Measurements from ENCODE around the gene ITGAL. TPM values are rescaled to one million over a fixed set of nuclear protein-coding genes. Genes with fewer than 3 reads are reported as not detected.

The ITGAL gene
- total RNA-seq, 4 donors from 2014 or later, result 1.5 to 20.2 (median 6.3) TPM

DNA sequence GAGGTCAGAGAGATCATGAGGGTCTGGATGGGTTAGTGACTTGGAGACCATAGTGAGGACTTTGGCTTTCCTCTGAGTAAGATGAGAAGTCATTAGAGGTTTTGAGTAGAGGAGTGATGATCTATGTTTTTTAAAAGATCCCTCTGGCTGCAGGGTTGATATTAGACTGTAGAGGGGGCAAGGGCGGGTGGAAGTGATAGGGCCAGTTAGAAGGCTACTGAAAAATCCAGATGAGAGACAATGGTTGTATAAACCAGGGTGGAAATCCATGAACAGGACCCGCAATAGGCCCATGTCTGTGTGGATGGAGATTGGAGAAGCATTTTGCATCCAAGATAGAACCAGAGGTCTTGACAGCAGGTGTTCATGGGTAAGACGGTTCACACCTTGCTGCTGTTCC, 9.8 kb downstream of the ITGAL start:
- ATAC-seq (ENCODE audit: low FRiP score), result no peak
- TF ChIP-seq, protein P1, sequence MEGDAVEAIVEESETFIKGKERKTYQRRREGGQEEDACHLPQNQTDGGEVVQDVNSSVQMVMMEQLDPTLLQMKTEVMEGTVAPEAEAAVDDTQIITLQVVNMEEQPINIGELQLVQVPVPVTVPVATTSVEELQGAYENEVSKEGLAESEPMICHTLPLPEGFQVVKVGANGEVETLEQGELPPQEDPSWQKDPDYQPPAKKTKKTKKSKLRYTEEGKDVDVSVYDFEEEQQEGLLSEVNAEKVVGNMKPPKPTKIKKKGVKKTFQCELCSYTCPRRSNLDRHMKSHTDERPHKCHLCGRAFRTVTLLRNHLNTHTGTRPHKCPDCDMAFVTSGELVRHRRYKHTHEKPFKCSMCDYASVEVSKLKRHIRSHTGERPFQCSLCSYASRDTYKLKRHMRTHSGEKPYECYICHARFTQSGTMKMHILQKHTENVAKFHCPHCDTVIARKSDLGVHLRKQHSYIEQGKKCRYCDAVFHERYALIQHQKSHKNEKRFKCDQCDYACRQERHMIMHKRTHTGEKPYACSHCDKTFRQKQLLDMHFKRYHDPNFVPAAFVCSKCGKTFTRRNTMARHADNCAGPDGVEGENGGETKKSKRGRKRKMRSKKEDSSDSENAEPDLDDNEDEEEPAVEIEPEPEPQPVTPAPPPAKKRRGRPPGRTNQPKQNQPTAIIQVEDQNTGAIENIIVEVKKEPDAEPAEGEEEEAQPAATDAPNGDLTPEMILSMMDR (IDR thresholded peaks at IDR 0.05), result no peak
- no peak for DNase-seq (ENCODE audit: low spot score)

- no peak for ATAC-seq (ENCODE audit: low FRiP score)
- DNase-seq (ENCODE audit: low spot score), result no peak
- TF ChIP-seq, protein P1 (IDR thresholded peaks at IDR 0.05), result no peak
These were observed 12.3 kb downstream of the ITGAL start for GRCh38 chr16:30484887-30485286.

- TF ChIP-seq, protein P1 (IDR thresholded peaks at IDR 0.05), result no peak
- ATAC-seq (ENCODE audit: low FRiP score) (no peak), DNase-seq (ENCODE audit: low spot score) (no peak)
These were observed 13.4 kb downstream of the ITGAL start for GRCh38 chr16:30485818-30486436.

GRCh38 chr16:30488764-30489605, 16.4 kb downstream of the ITGAL start:
- ATAC-seq (ENCODE audit: low FRiP score) (peak; percentile 54), DNase-seq (ENCODE audit: low spot score) (no peak)
- TF ChIP-seq, protein P1 (IDR thresholded peaks at IDR 0.05), result no peak

DNA sequence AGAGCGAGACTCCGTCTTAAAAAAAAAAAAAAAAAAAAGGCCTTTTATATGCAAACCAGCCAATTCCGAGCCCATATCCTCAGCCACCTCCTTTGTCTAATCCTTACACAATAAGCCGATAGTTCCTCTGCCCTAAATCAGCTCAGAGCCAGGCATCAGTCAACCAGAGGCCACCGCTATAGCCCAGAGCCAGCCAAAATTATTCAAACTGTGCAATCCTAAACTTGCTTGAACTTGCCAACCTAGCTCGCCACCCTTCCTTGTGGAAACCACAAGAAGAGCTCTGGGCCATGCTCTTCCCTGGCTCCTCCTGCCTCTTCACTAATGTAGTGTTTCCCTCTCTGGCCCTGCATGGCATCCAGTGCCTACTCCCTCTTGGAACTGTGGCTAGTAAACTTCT, 17.7 kb downstream of the ITGAL start:
- DNase-seq (ENCODE audit: low spot score), result no peak
- TF ChIP-seq, protein P1 (IDR thresholded peaks at IDR 0.05), result no peak
- no peak for ATAC-seq (ENCODE audit: low FRiP score)

- ATAC-seq (ENCODE audit: low FRiP score) (no peak), DNase-seq (ENCODE audit: low spot score) (no peak)
- TF ChIP-seq, protein P1 (IDR thresholded peaks at IDR 0.05), result no peak
These were observed 18.7 kb downstream of the ITGAL start for GRCh38 chr16:30491229-30491628.
